Lower lobe of right lung (tissue), 2 donors: ENCODE data around the gene RENBP. TPM values are rescaled to one million over a fixed set of nuclear protein-coding genes. Genes with fewer than 3 reads are reported as not detected.
"Not testable (repeated sequence)": the region's sequence is repeated elsewhere in the genome, so short reads cannot be mapped to it uniquely, and the experiment has no call there.

Source experiments
- ATAC-seq, 2 donors: fragments of 200-7000 bp; cut with Tn5 transposase; one replicate each; pipeline ENCODE4 v1.9.1; 2020 to 2022; ENCODE audit warnings: mild to moderate bottlenecking in 2 of 2, moderate library complexity in 2 of 2
- DNase-seq: peaks from one replicate; pipeline ENCODE4 v3.0.0-alpha.2; 2020
- H3K27ac ChIP-seq: fragments of 200-600 bp; one replicate; pipeline ENCODE4 v1.8.0; 2022
- H3K27me3 ChIP-seq: fragments of 200-600 bp; one replicate; pipeline ENCODE4 v1.8.0; 2022; ENCODE audit warnings: low read depth
- H3K36me3 ChIP-seq: fragments of 200-600 bp; one replicate; pipeline ENCODE4 v1.8.0; 2022; ENCODE audit warnings: mild to moderate bottlenecking
- H3K4me1 ChIP-seq: fragments of 200-600 bp; one replicate; pipeline ENCODE4 v1.8.0; 2022
- H3K4me3 ChIP-seq: fragments of 200-600 bp; one replicate; pipeline ENCODE4 v1.8.0; 2022; ENCODE audit warnings: mild to moderate bottlenecking
- H3K9me3 ChIP-seq: fragments of 200-600 bp; one replicate; pipeline ENCODE4 v1.8.0; 2022
- intact Hi-C: fragments of 100-400 bp; cut with DNase I; formaldehyde crosslinking; loops from one replicate; pipeline ENCODE4 v1.11.0; 2022
- total RNA-seq: library from RNA; stranded (reverse); fragmentation: NEBNext Ultra II Directional; extraction: Animal tissue kit (Norgen Biotek cat#: 25700); gene quantifications from one replicate; pipeline ENCODE4 v1.2.1, GENCODE V29; 2021
- TF ChIP-seq, protein P1 (sequence below): fragments of 200-600 bp; IDR thresholded peaks from one replicate; pipeline ENCODE4 v1.8.0; 2022; ENCODE audit warnings: antibody characterized with exemption, mild to moderate bottlenecking
- donor health status: DM: no; HTN: yes; CAD: no; lungs with severe emphysema.

Gene RENBP
- total RNA-seq, 1 donor from 2014 or later = 57.0 TPM

DNA sequence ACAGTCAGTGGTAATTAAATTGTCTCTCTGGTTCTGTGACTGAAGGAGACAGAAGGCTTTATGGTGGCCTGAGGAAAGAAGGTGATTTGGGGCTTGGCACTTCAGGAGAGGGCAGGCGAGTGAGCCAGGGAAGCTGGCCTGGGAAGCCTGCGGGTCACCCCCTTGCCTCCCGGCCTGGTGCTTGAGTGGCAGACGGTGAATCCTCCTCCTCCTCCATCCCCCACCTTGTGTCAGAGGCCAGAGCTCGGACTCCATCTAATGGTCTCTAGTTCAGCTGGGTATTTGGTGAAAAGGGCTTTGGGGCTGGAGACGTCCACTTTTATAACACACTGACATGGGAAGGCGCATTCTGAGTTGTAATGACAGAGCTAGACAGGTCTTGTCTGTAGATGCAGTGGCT lies 36.8 kb upstream of the RENBP start:
- Histone ChIP-seq H3K27ac (peak overlapping the region; percentile 49), H3K36me3 (no peaks in the 10 kb centered on the region), H3K4me1 (peaks cover 13% of the 10 kb centered on the region), H3K4me3 (no peak overlapping the region), H3K27me3 (no peaks in the 10 kb centered on the region), H3K9me3 (no peaks in the 10 kb centered on the region)
- TF ChIP-seq, protein P1, sequence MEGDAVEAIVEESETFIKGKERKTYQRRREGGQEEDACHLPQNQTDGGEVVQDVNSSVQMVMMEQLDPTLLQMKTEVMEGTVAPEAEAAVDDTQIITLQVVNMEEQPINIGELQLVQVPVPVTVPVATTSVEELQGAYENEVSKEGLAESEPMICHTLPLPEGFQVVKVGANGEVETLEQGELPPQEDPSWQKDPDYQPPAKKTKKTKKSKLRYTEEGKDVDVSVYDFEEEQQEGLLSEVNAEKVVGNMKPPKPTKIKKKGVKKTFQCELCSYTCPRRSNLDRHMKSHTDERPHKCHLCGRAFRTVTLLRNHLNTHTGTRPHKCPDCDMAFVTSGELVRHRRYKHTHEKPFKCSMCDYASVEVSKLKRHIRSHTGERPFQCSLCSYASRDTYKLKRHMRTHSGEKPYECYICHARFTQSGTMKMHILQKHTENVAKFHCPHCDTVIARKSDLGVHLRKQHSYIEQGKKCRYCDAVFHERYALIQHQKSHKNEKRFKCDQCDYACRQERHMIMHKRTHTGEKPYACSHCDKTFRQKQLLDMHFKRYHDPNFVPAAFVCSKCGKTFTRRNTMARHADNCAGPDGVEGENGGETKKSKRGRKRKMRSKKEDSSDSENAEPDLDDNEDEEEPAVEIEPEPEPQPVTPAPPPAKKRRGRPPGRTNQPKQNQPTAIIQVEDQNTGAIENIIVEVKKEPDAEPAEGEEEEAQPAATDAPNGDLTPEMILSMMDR = no peak
- ATAC-seq (no peak), DNase-seq (no peak)
- intact Hi-C loops = no loop called here

DNA sequence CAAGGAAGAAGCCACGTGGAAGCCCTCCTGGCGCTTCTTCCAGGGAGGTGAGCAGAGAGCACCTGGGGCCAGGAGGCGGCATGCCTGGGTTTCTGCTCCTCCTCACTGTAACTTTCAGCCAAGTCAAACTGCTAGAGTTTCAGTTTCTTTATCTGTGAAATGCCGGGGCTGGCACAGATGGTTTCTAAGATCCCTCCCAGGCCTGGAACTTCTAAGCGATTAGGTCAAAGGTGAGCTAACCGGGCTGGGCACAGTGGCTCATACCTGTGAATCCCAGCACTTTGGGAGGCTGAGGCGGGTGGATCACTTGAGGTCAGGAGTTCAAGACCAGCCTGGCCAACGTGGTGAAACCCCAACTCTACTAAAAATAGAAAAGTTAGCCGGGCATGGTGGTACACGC lies 36.0 kb upstream of the RENBP start:
- DNase-seq, H3K27me3 ChIP-seq, intact Hi-C loops, H3K9me3 ChIP-seq, H3K27ac ChIP-seq, ATAC-seq, H3K36me3 ChIP-seq, H3K4me3 ChIP-seq: not testable (repeated sequence)
- H3K4me1 ChIP-seq = peaks cover 13% of the 10 kb centered on the region

DNA sequence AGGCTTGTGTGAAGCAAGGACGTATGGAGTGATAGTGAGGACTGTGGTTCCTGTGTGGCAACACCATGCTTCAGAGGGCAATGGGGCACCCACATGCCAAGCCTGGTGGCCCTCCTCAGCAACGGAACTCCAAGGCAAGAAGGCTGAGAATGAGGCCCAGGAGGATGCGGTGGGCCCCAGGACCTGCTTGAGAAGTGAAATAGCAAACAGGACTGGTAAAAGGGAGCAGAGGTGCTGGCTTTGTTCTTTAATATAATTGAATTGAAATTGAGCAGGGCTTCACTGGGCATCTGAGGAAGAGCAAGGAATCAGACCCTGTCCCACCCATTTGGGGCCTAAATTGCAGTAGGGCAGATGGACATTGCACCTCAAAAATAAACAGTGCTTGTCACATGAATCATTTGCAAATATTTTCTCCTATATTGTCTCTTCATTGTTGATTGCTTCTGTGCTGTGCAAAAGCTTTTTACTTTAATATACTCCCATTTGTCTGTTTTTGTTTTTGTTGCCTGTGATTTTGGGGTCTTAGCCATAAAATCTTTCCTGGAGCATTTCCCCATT lies 30.4 kb upstream of the RENBP start:
- DNase-seq = no peak
- no peak overlapping the region for H3K4me3 ChIP-seq
- TF ChIP-seq, protein P1 = no peak
- H3K27me3 ChIP-seq = no peaks in the 10 kb centered on the region
- no peaks in the 10 kb centered on the region for H3K36me3 ChIP-seq
- peaks cover 16% of the 10 kb centered on the region for H3K4me1 ChIP-seq
- no peak for ATAC-seq
- intact Hi-C loops = no loop called here
- peak overlapping the region; percentile 99 for H3K27ac ChIP-seq
- no peaks in the 10 kb centered on the region for H3K9me3 ChIP-seq

DNA sequence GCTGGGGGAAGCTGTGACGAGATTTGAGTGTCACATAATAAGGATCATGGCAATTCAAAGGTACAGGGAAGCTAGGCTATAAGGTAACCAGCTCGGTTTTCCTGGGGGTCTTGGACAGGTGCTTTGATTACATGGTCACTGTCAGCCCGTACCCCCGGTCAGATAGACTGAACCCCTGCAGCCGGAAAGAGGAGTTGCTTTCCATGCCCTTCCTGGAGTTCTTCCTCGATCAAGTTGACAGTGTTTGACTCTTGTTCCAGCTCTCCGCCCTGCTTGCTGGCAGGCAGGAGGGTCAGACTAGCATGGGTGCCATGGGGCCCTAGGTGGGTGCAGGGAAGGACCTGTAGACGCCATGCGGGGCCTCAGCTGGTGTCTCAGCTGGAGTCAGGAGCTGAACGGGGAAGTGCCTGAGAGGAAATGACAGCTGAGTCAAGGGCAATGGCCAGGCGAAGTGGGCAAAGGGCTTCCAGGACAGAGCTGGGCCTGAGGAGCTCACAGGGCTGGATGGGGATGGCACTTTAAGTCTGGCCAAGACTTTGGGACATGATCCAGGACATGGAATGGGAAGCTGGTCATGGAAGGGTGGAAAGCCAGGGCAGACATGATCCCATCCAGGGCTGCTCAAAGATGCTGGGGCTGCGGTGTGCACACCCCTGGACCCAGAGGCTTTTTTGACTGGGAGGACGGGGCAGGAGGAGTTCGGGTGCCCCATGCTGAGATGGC lies 29.7 kb upstream of the RENBP start:
- peaks cover 19% of the 10 kb centered on the region for H3K4me1 ChIP-seq
- no peaks in the 10 kb centered on the region for H3K27me3 ChIP-seq
- peak overlapping the region; percentile 99 for H3K27ac ChIP-seq
- DNase-seq (no peak), ATAC-seq (no peak)
- H3K9me3 ChIP-seq = no peaks in the 10 kb centered on the region
- intact Hi-C loops = no loop called here
- TF ChIP-seq, protein P1 = no peak
- peak overlapping the region; percentile 74 for H3K4me3 ChIP-seq
- no peaks in the 10 kb centered on the region for H3K36me3 ChIP-seq

DNA sequence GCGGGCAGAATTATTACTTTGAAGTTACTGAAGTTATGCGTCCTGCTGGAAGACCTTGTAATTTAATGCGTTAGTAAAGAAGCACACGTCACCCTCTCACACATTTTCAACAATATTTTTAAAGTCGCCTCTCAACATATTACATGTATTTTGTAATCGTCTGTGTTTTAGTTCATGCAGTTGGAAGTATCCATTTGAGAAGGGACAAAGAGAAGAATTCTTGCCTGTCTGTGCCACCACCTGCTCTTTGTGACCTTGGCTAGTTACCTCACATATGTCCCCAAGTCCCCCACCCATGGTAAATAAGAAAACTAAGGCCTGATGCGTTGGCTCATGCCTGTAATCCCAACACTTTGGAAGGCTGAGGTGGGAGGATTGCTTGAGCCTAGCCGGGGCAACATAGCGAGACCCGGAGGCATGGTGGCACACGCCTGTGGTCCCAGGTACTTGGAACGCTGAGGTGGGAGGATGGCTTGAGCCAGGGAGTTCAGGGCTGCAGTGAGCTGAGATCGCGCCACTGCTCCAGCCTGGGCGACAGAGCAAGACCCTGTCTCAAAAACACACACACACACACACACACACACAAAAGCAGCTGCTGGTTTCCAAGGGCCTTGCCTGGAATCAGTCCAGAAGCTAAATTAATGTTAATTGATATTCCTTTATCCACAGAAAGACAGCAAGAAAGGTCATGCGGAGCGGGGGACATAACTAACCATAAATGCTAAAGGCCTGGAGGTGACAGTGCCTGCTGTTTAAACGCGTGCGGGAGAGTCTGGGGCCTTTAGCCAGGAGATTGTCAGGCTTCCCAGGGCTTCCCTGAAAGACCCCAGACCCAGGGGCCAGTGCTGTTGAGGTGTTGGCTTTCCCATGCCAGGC lies 28.9 kb upstream of the RENBP start:
- peaks cover 27% of the 10 kb centered on the region for H3K4me1 ChIP-seq
- H3K9me3 ChIP-seq = no peaks in the 10 kb centered on the region
- no peaks in the 10 kb centered on the region for H3K27me3 ChIP-seq
- peak overlapping the region; percentile 99 for H3K27ac ChIP-seq
- no peak for ATAC-seq
- TF ChIP-seq, protein P1 = no peak
- H3K36me3 ChIP-seq = no peaks in the 10 kb centered on the region
- peak overlapping the region; percentile 74 for H3K4me3 ChIP-seq
- intact Hi-C loops = no loop called here
- no peak for DNase-seq
